Naive thymus-derived CD4-positive, alpha-beta T cell (primary cell): ENCODE data around the gene DYNLL2. TPM values are rescaled to one million over a fixed set of nuclear protein-coding genes. Genes with fewer than 3 reads are reported as not detected.
"Not testable (repeated sequence)": the region's sequence is repeated elsewhere in the genome, so short reads cannot be mapped to it uniquely, and the experiment has no call there.

Source experiments
- ATAC-seq: fragments of 150-1000 bp; cut with Tn5 transposase; 2 replicates; pipeline ENCODE4 v1.10.0; 2021; ENCODE audit warnings: mild to moderate bottlenecking, moderate library complexity
- CTCF ChIA-PET: fragments of 350-600 bp; sonication (Branson Sonifier 250); formaldehyde crosslinking; loops from one replicate; lab custom pipeline; 2021; ENCODE audit warnings: antibody characterized with exemption; lab: Charles Lee
- POLR2A ChIA-PET: fragments of 350-600 bp; sonication (Branson Sonifier 250); formaldehyde crosslinking; loops from one replicate; lab custom pipeline; 2021; ENCODE audit warnings: antibody characterized with exemption, inconsistent platforms; lab: Charles Lee
- DNase-seq, 9 donors: peaks; one replicate each; pipeline versions ENCODE4 v3.0.0 to v3.0.0-alpha.2; 2020 to 2022; ENCODE audit warnings: mixed read lengths in 1 of 9
- H3K27ac ChIP-seq: one replicate; pipeline ENCODE4 v1.7.0; 2013; ENCODE audit warnings: mild to moderate bottlenecking, low read depth, low read length, moderate library complexity
- H3K27me3 ChIP-seq, 2 donors: one replicate each; pipeline ENCODE4 v1.7.0; 2013; ENCODE audit warnings: low read length in 2 of 2, mild to moderate bottlenecking in 2 of 2, moderate library complexity in 2 of 2; ENCODE audit not compliant: control insufficient read depth in 2 of 2, insufficient read depth in 2 of 2
- H3K36me3 ChIP-seq, 3 experiments: 1 replicate in 2 of 3; 2 replicates in 1 of 3; pipeline ENCODE4 v1.7.0; 2013; ENCODE audit warnings: low read length in 3 of 3, mild to moderate bottlenecking in 3 of 3, moderate library complexity in 1 of 3; ENCODE audit not compliant: insufficient read depth in 3 of 3, control insufficient read depth in 2 of 3
- H3K4me1 ChIP-seq, 2 donors: one replicate each; pipeline ENCODE4 v1.7.0; 2013; ENCODE audit warnings: low read length in 2 of 2, mild to moderate bottlenecking in 2 of 2, moderate library complexity in 1 of 2; ENCODE audit not compliant: control insufficient read depth in 2 of 2, insufficient read depth in 2 of 2
- H3K4me3 ChIP-seq: 2 replicates; pipeline ENCODE4 v1.7.0; 2013; ENCODE audit warnings: mild to moderate bottlenecking, low read length
- H3K9me3 ChIP-seq, 3 experiments: 1 replicate in 2 of 3; 2 replicates in 1 of 3; pipeline ENCODE4 v1.7.0; 2013; ENCODE audit warnings: low read length in 3 of 3; ENCODE audit not compliant: control insufficient read depth in 2 of 3
- H3K27ac Mint-ChIP-seq, 9 donors: one replicate each; pipeline ENCODE4 v1.8.0; 2020 to 2022; ENCODE audit warnings: mixed read lengths in 9 of 9, mild to moderate bottlenecking in 8 of 9, moderate library complexity in 5 of 9, inconsistent platforms in 2 of 9
- H3K27me3 Mint-ChIP-seq, 5 donors: one replicate each; pipeline ENCODE4 v1.8.0; 2021 to 2022; ENCODE audit warnings: mixed read lengths in 5 of 5, mild to moderate bottlenecking in 1 of 5
- H3K36me3 Mint-ChIP-seq, 5 donors: one replicate each; pipeline ENCODE4 v1.8.0; 2020 to 2022; ENCODE audit warnings: mixed read lengths in 5 of 5, mild to moderate bottlenecking in 3 of 5, inconsistent platforms in 1 of 5
- H3K4me1 Mint-ChIP-seq, 7 donors: one replicate each; pipeline ENCODE4 v1.8.0; 2020 to 2022; ENCODE audit warnings: mixed read lengths in 7 of 7, mild to moderate bottlenecking in 3 of 7, inconsistent platforms in 1 of 7
- H3K4me3 Mint-ChIP-seq, 10 donors: one replicate each; pipeline ENCODE4 v1.8.0; 2020 to 2022; ENCODE audit warnings: mild to moderate bottlenecking in 10 of 10, mixed read lengths in 10 of 10, moderate library complexity in 6 of 10, inconsistent platforms in 2 of 10
- H3K9me3 Mint-ChIP-seq, 11 donors: one replicate each; pipeline ENCODE4 v1.8.0; 2020 to 2022; ENCODE audit warnings: mixed read lengths in 11 of 11, mild to moderate bottlenecking in 4 of 11, inconsistent platforms in 1 of 11, moderate library complexity in 1 of 11
- intact Hi-C, 2 donors: fragments of 100-400 bp; cut with micrococcal nuclease; formaldehyde crosslinking; loops; one replicate each; pipeline ENCODE4 v1.15.1; 2023
- polyA plus RNA-seq, 2 donors: library from polyadenylated mRNA; unstranded; fragments of 300-500 nt; fragmentation: Illumina TruSeq; gene quantifications; one replicate each; pipeline ENCODE4 v1.2.3, GENCODE V29; 2021
- total RNA-seq, 6 experiments: library from RNA in 5 of 6; stranded (reverse) in 5 of 6; gene quantifications; 1 replicate in 5 of 6; 2 replicates in 1 of 6; pipeline ENCODE4 v1.2.3 and lab custom pipeline; 2021 to 2026

Gene DYNLL2
- total and polyA plus RNA-seq, 7 experiments from 2014 or later = 0.55 to 39.1 (median 34.1) TPM

DNA sequence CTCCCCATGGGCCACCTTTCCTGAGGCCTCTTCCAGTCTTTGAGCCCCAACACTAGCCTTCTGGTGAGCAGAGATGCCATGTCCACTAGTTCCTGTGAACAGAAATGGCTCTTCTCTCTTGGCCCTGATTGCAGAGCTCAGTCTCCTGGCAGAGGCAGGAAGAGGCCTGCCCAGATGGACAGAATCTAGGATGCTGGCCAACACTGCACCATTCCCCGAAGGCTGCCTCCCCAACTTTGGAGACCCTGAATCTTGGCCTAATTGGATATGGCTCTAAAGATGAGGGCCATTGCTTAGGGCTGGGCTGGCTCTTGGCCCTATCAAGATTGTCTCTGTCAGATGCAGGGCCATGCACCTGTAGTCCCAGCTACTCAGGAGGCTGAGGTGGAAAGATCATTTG, 18.0 kb upstream of the DYNLL2 start:
- CTCF ChIA-PET = no interaction called here
- intact Hi-C loops = no loop called here

GRCh38 chr17:58066401-58066800, 16.8 kb upstream of the DYNLL2 start:
- Histone ChIP-seq H3K4me1 (no peaks in the 10 kb centered on the region), H3K9me3 (no peaks in the 10 kb centered on the region), H3K36me3 (no peaks in the 10 kb centered on the region), H3K27ac (no peak overlapping the region), H3K27me3 (no peaks in the 10 kb centered on the region), H3K4me3 (no peak overlapping the region)
- H3K27me3 Mint-ChIP-seq = peaks cover 9 to 31% (median 15%) of the 10 kb centered on the region in 5 donors
- H3K4me3 Mint-ChIP-seq = no peak overlapping the region
- DNase-seq (no peak), ATAC-seq (no peak)
- H3K9me3 Mint-ChIP-seq = no peaks in the 10 kb centered on the region
- intact Hi-C loops = no loop called here
- no peaks in the 10 kb centered on the region for H3K4me1 Mint-ChIP-seq
- POLR2A ChIA-PET = no interaction called here
- H3K36me3 Mint-ChIP-seq = no peaks in the 10 kb centered on the region
- CTCF ChIA-PET = no interaction called here
- no peak overlapping the region for H3K27ac Mint-ChIP-seq

More for the DNA sequence above, 18.0 kb upstream of the DYNLL2 start:
- Mint-ChIP-seq H3K4me1 (no peaks in the 10 kb centered on the region), H3K4me3 (no peak overlapping the region), H3K36me3 (no peaks in the 10 kb centered on the region), H3K27ac (no peak overlapping the region), H3K27me3 (peaks cover 0 to 20% (median 5%) of the 10 kb centered on the region in 5 donors), H3K9me3 (no peaks in the 10 kb centered on the region)
- Histone ChIP-seq H3K4me1 (no peaks in the 10 kb centered on the region), H3K4me3 (no peak overlapping the region), H3K9me3 (no peaks in the 10 kb centered on the region), H3K36me3 (no peaks in the 10 kb centered on the region), H3K27ac (no peak overlapping the region), H3K27me3 (no peaks in the 10 kb centered on the region)
- POLR2A ChIA-PET = no interaction called here
- ATAC-seq = no peak
- no peak for DNase-seq

GRCh38 chr17:58072862-58073261, 10.4 kb upstream of the DYNLL2 start:
- Mint-ChIP-seq H3K27me3 (peaks cover 9 to 62% (median 21%) of the 10 kb centered on the region in 5 donors), H3K36me3 (no peaks in the 10 kb centered on the region), H3K27ac (no peak overlapping the region), H3K9me3 (no peaks in the 10 kb centered on the region), H3K4me1 (no peaks in the 10 kb centered on the region), H3K4me3 (no peak overlapping the region)
- H3K9me3 ChIP-seq = no peaks in the 10 kb centered on the region
- intact Hi-C loops = no loop called here
- H3K27ac ChIP-seq = no peak overlapping the region
- ATAC-seq = no peak
- no peaks in the 10 kb centered on the region for H3K27me3 ChIP-seq
- no peaks in the 10 kb centered on the region for H3K36me3 ChIP-seq
- H3K4me1 ChIP-seq = no peaks in the 10 kb centered on the region
- ChIA-PET POLR2A (no interaction called here), CTCF (no interaction called here)
- H3K4me3 ChIP-seq = no peak overlapping the region
- DNase-seq = no peak

DNA sequence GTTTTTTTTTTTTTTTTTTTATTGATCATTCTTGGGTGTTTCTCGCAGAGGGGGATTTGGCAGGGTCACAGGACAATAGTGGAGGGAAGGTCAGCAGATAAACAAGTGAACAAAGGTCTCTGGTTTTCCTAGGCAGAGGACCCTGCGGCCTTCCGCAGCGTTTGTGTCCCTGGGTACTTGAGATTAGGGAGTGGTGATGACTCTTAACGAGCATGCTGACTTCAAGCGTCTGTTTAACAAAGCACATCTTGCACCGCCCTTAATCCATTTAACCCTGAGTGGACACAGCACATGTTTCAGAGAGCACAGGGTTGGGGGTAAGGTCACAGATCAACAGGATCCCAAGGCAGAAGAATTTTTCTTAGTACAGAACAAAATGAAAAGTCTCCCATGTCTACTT, 10.0 kb upstream of the DYNLL2 start:
- H3K27ac Mint-ChIP-seq, CTCF ChIA-PET: not testable (repeated sequence)

GRCh38 chr17:58074406-58074805, 8.8 kb upstream of the DYNLL2 start:
- H3K4me1 Mint-ChIP-seq, DNase-seq, H3K27ac Mint-ChIP-seq, H3K36me3 Mint-ChIP-seq, POLR2A ChIA-PET, H3K4me3 Mint-ChIP-seq, H3K27me3 ChIP-seq, H3K4me1 ChIP-seq, ATAC-seq, H3K4me3 ChIP-seq, intact Hi-C loops, H3K9me3 ChIP-seq, H3K27ac ChIP-seq, H3K9me3 Mint-ChIP-seq, H3K36me3 ChIP-seq: not testable (repeated sequence)
- peaks cover 9 to 68% (median 18%) of the 10 kb centered on the region in 5 donors for H3K27me3 Mint-ChIP-seq
- CTCF ChIA-PET = interaction anchor here (0.7 kb wide), 1 partner anchor 24 kb away, joined by 4 read pairs; no protein-coding TSS in a partner anchor

More for the DNA sequence above, 10.0 kb upstream of the DYNLL2 start:
- ATAC-seq, H3K27me3 ChIP-seq, H3K9me3 Mint-ChIP-seq, H3K36me3 ChIP-seq, H3K27ac ChIP-seq, H3K4me3 Mint-ChIP-seq, H3K9me3 ChIP-seq, H3K36me3 Mint-ChIP-seq, H3K4me3 ChIP-seq, POLR2A ChIA-PET, DNase-seq, H3K4me1 ChIP-seq, H3K4me1 Mint-ChIP-seq, intact Hi-C loops: not testable (repeated sequence)
- peaks cover 9 to 65% (median 21%) of the 10 kb centered on the region in 5 donors for H3K27me3 Mint-ChIP-seq

DNA sequence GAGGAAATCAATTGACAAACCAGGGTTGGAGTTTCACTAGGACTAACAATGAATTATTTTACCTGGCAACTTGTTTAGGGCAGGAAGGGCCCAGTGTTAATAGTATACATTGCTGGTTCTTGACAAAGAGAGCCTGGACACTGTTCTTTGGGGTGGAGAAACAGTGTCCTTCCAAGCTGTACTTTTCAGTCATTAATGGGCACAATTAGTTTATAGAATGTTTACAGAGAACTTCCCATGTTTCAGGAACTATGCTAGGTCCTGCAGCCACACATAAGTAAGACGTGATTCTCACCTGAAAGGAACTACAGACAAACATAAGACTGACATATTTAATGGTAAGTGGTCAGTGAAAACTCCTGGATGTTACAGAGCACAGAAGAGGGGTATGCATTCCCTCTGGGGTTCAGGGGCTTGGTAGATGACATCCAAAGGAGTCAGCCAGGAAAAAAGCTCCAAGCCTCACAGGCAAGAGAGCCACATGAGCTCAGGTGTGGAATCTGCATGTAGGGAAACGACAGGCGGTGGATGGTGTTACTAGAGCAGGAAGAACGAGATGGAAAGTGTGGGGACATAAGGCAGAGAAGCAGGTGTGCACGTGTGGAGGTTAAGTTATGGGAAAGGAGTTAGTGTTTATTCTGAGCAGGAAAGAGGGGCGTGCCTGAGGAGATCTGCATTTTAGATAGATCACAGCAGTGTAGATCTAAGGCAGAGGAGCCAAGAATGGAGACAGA, 3.8 kb upstream of the DYNLL2 start:
- H3K36me3 Mint-ChIP-seq = no peaks in the 10 kb centered on the region
- H3K9me3 Mint-ChIP-seq = no peaks in the 10 kb centered on the region
- DNase-seq = no peak
- ATAC-seq = no peak
- Histone ChIP-seq H3K9me3 (no peaks in the 10 kb centered on the region), H3K36me3 (peaks cover 0 to 7% (median 0%) of the 10 kb centered on the region in 3 experiments), H3K4me3 (no peak overlapping the region), H3K27ac (no peak overlapping the region), H3K4me1 (peaks cover 5 to 6% of the 10 kb centered on the region in 2 donors), H3K27me3 (no peaks in the 10 kb centered on the region)
- ChIA-PET POLR2A (interaction anchor here (0.7 kb wide), 1 partner anchor 129 kb away, joined by 3 read pairs; no protein-coding TSS in a partner anchor), CTCF (no interaction called here)
- H3K4me1 Mint-ChIP-seq = peaks cover 0 to 7% (median 0%) of the 10 kb centered on the region in 7 donors
- no peak overlapping the region for H3K4me3 Mint-ChIP-seq
- no peak overlapping the region for H3K27ac Mint-ChIP-seq
- intact Hi-C loops = loop anchor here (5.0 to 10.0 kb wide), 4 partner anchors 258 to 995 kb away; partner anchors contain the start of genes AKAP1 (in 1 of the 2) and MSI2 (in 1 of the 2)
- H3K27me3 Mint-ChIP-seq = peaks cover 0 to 57% (median 0%) of the 10 kb centered on the region in 5 donors
